GOT3 (cell line): Measurements from ENCODE around the gene LMO4.

Experiments used
- DNase-seq: peaks from one replicate; lab custom pipeline; 2025; ENCODE audit warnings: mixed read lengths; lab: John Stamatoyannopoulos, UW

The LMO4 gene

DNA sequence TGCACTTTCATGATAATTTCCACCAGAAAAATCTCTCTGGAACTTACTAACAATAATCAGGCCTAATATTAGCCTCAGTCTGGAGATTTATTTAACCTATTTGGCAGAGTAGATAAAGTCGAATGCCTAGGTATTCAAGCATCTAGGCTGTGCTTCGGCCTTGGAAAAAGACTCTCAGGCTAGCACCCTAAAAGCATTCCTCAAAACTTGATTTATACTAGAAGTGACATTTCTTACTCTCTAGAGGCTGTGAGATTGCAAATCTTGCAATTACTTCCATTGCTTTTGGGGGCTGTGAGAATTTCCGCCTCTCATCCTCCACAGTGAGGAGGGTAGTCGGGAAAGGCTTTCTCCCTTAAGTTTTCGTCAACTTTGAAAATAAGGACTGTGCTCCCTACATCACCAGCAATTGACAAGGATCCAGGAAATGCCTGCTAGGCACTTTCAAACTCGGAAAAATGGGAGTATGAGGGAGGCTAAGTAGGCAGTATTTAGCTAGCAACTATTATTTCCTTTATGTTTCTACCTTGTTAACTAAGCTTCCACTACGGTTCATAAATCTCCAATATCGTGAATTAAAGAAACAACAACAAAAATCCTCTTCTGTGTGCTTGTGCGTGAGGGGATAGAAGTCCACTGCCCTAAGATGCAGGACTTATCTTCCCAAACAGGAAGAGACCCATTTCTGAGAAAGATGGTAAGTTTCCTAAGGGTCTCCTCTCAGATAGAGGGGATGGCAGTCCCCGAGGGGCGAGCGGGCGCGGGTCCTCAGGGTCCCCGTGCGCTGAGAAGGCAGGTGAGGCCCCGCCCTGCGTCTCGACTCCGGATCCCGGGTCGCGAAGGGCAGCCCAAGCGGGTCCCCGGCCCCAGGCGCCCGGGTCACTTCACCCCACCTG is 1.1 kb upstream of the LMO4 start:
- no peak for DNase-seq

DNA sequence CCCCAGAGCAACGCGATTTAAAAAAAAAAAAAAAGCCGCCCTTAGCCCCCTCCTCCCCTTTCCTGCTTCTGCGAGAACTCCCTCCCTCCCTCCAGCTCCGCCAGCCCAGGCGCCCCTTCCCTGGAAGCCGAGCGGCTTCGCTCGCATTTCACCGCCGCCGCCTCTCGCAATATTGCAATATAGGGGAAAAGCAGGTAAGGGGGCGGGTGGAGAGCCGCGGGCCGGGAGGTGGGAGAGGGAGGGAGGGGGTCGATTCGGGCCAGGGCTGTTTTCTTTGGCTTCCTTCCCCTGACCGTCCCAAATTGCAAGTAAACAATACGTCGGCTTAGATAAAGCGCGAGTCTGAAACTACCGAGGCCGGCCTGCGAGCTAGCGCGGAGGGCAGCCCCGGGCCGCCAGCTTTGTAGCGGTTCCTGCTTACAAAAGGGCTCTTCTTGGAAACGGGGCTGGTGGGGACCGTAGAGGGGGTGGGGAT is 408 bp downstream of the LMO4 start:
- no peak for DNase-seq

DNA sequence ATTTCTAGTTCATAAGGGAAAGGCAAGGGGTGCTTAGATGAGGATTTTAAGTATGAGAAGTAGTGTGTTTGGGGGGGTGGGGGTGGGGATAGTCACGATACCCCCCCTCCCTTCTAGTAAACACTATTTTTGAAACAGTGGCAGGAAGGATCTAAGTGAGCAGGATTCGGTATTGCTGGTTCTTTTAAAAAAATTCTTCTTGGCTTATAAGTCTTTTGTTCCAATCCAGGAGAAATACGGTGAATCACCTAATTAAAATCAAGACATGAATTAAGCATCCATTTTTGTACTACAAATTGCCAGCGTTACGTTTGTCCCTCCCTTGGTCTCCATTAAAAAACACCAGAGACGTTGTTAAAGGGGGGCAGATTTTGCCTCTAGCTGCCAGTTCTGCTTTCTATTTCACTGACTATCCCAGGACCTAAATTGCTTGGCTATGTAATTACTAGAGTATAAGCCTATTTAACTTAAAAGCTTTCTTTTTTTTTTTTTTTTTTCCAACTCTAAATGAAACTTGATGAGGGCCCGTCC is 911 bp downstream of the LMO4 start:
- DNase-seq = no peak

DNA sequence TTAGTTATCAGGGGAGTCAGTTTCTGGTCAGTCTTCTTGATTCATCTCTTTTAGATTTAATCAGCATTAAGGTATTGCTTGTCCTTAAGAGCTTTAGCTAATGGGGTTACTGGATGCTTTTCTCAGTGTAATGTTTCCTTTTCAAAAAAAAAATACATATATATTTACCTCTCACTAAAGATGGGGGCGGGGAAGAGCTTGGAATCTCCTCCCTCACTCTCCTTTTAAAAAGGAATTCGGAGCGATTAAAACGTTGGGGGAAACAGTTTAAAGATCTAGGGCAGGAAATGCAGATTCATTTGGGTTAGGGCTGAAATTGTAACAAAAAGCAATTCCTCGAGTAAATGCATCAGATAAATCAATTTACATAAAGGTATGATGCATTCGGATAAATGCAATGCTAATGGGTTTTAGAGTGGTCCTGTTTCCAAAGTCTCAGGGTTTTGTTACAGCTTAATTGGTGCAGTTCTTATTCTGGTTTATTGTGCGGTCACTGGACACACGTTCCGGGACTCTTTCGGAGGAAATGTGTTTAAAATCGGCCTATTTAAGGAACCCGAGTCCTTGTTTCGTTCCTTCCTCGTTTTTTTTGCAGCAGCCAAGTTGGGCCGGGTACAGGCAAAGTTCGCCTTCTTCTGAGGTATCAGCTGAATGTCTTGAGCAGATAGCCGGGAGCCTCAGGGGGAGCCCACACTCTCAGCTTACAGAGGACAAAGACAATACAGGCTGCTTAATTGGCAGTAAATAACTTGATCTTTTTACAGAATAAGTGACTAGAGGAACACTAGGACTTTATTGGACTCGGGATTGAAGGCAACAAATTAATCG is 1.6 kb downstream of the LMO4 start:
- no peak for DNase-seq

DNA sequence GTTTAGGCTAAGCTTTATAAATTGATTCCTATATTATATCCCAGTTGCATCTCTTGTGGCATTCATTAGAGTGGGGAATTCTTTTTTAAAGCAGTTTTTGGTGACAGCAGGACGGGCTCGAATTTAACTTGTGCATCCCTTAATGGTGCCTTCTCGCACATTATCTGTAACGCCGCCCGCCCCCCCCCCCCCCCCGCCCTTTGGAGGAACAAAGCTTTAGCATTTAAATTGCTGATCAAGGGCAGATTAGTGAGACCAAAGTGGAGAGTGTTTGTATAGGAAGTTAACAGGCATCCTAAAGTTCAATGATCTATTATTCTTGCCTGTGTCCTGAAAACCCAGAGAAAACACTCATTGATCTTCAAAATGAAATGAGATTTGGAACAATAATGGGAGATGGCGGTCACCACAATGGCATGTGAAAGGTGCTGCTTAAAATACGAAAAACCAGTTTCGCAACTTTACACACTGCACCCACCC is 2.2 kb downstream of the LMO4 start:
- no peak for DNase-seq

DNA sequence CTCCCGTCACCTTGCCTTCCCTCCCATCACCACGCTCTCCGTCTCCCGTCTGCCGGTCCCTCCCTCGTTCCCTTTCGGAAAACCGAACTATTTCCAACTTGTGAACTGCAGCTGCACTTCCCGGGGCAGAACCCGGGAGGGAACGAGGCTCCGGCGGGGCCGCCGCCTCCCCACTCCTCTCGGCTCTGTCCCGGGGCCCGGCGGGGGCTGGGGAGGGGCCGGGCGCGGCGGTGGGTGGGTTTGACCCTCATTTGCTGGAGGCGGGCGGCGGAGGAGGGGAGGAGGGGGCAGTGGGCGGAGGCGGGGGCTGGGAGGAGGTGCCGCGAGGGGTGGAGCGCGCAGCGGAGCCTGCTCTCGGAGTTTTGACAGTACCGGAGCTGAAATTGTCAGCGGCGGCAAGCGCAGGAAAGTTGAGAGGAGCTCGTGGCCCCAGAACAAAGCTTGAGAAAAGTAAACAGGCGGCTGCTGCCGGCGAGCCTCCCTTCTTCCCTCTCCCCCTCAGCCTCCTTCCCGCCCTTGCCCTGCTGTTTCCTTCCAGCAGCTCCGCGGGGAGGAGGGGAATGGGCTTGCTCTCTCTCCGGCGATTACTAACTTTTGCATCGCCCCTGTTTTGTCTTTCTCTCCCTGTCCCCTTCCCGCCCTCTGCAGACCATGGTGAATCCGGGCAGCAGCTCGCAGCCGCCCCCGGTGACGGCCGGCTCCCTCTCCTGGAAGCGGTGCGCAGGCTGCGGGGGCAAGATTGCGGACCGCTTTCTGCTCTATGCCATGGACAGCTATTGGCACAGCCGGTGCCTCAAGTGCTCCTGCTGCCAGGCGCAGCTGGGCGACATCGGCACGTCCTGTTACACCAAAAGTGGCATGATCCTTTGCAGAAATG is 2.9 kb downstream of the LMO4 start:
- DNase-seq = no peak

DNA sequence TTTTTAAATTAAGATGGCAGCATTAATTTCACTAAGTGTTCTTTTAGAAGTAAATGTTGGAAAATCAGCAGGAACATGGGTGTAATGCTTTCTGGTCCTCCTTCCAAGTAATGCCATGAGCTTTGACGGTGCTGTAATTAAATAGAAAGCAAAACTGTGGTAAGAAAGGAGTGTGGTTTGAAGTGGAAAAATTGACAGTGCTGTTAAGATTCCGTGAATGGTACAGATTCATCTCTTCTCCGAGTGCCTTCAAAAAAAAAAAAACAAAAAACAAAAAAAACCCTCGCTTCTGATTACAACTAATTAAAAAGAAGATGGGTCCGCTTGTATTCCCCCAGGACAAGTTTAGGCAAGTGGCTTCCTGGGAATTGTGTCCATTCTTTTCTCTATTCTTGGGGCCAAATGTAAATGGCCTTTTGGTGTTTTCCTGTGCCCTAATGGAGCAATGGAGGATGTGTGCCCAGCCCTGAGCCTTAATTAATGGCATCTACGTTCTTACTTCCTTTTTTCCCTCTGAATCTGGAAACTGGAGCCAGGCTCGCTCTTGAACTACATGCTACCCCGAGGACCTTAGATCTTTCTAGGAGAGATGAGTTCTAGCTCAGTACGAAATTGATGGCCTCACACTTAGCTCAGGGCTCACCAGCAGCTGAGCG is 5.1 kb downstream of the LMO4 start:
- no peak for DNase-seq

DNA sequence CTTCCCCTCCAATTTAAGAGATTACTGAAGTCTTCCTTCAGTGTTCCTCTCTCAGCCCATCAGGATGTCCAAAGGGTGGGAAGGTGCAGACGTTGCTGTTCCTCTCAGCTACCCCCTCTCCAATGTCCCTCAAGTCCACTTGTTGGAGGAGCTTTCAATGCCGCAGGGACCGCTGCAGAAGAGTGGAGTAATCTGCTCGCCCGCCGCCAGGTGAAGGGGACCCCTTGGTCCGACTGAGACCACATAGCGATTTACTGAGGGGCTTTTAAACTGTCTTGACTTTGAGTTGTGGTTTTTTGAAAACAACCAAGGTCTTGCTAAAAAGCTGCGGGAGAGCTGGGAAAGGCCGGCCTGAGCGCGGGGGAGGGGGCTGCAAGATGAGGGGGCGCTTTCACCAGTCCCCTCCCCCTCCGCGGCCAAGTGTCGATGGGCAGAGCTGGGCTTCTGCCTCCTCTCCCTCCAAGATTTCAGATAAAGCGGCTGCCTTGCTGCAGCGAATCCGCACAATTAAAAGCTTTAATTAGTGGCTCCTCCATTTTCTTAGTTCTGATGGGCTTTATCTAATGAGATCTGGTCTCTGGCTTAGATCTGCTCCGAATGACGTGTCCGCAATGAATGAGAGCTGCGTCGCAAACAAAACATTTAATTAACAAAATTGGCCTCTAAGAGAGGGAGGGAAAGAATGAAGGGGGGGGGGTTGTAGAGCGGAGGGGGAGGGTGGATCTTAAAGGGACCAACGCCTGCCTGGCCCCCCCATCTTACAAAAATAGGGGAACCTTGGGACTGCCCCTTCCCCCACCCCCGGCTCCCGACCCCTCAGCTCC is 5.9 kb downstream of the LMO4 start:
- no peak for DNase-seq

DNA sequence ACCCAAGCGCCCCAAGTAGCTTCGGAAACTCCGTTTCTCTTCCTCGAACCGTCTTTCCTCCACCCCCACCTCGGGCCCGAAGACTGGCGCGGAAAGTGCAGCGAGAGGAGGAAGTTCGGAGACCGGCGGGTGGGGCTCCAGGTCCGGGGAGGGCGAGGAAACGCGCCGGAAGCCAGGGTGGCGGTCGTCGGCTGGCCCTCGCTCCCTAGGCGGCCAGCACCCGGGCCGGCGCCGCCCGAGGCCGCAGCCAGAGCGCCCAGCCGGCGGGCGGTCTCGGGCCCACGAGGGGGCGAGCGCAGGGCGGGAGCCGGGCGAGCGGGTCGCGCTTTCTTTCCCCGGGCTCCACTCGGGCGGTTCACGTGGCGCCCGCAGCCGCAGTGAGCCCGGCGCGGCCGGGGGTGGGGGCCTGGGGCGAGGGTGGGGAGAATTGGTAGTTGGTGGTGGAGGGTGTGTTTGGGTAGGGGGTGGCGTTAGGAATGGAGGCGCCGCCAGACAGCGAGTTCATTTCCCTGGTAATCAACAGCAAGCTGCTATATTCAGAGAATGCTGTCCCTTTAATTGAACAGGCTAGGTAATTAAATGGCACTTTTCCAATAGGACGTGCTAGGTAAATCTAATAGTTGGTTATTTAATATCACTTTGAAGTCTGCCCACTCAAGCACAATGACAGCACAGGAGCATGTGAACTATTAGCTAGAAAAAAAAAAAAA is 6.7 kb downstream of the LMO4 start:
- no peak for DNase-seq

DNA sequence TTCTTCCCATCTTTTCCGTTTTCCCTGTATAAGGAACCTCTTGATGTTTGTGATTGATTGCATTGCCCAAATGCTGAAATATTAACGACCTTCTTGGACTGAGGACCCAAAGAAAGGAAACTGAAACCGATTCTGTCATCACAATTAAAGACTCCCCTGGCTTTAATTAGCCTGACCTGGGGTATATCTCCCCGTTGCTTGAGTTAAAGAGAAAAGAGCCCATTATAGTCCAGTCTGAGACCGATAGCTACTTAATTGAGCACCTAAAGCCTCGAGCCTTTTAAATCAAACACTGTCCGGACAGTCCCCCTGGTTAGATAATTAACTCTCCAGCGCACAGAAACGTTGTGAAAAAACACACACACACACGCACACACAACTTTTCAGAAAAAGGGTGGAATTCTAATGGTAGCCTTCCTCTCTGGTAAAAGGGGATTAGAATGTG is 8.0 kb downstream of the LMO4 start:
- DNase-seq = no peak

DNA sequence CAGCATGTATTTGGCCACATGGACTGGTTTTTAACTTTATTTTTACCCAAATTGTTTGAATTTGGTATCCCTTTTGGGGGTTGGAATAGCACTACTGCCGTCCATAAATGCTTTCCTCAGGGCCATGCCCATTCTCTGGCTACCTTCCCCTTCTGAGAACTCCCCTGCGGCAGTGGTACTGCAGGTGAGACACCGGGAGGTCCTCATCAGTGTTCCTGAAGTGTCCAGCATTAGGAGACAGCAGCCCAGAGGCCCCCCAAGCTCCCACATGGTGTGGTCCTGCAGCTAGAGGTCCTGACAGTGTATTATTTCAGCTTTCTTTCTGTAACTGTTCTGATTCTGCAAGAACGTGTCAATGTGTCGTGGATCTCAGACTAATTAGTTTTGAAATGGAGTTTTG is 8.9 kb downstream of the LMO4 start:
- DNase-seq = no peak

DNA sequence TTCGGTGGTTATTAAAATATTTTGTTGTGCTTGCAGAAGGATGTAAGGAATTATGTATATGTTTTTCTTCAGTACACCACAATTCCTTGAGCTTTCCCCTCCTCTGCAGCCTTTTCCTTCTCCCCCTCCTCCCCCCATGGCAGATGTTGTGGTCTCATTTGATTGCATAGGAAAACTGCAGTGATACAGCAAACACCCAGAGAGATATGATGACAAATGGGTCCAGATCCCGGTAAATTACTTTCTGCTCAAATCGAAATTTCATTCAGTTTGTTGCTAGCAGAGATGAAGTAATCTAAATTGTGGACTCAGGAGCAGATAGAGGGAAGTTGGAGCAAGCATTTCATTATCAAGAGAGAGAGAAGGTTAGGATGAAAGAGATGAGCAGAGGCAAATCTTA is 9.9 kb downstream of the LMO4 start:
- no peak for DNase-seq

DNA sequence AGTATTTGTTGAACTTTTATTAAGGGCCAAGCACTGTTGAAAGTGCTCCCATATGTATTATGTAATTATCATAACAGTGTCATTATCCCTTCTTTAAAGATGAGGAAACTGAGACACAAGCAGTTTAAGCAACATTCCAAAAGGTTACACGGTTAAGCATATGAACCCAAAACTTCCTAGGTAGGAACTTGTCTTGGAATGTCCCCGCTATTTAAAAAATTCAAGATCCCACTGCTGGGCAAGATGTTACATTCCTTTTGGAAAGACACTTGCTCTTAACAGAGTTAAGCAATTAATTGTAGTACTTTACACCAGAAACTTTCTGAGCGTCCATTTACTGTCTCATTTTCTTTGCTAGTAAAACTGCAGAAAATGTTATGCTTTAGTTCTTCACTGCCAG is 15.6 kb downstream of the LMO4 start:
- no peak for DNase-seq

DNA sequence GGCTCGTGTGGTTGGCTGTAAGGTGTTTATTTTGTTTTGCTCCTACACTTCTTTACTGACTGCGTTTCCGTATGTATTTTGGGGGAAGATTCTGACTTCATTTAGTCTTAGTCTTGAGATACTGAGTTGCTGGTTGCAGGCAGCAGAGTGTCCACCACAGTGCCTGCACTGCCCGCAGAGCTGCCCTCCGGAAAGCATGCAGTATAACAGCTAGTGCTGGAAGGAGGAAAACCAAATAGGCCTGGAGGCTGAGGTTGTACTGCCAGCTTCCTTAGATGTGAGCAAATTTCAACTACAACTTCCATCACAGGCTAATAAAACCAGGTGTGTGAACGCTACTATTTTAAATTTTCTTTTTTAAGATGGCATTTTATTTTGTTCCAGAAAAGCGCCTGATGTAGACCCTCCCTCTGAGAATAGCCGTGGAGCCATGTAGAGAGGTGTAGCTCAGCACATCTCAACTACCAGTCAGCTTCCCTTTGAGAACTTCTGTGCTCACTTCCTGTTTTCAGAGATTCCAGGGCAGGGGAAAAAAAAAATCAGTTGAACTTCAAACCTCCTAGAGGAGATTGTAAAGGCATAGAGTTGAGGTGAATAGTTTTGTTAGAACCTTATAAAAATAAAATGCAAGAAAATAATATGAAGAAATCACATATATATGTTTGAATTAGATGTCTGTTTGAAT is 17.6 kb downstream of the LMO4 start:
- DNase-seq = no peak

DNA sequence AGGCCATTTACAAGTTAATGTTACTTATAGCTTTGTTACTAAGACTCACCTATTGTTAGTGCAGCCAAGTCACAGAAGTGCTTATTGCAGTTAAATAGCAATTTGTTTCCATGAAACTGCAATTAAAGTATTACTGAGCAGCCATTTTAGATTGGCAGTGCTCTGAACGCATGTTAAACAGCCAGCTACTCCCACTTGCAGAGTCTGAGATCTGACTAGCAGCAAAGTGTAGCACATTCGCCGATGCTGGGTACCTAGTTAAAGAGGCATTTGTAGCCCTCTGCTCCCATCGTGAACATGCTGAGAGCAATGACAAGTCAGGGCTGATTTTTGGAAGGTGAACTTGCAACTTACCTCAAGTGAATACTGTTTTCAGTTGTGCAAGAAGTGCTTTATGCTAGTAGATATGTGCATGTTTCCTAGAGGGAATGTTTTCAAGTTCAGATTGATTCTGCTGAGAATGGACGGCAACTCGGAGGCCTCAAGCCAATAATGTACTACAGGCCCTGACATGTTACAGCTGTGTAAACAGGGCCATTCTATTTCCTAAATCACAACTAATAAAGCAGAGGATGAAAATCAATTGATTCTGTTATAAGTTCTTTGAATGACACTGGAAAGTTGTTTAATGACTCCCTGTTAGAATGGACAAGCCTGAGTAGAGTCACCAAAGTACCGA is 19.8 kb downstream of the LMO4 start:
- DNase-seq = no peak

DNA sequence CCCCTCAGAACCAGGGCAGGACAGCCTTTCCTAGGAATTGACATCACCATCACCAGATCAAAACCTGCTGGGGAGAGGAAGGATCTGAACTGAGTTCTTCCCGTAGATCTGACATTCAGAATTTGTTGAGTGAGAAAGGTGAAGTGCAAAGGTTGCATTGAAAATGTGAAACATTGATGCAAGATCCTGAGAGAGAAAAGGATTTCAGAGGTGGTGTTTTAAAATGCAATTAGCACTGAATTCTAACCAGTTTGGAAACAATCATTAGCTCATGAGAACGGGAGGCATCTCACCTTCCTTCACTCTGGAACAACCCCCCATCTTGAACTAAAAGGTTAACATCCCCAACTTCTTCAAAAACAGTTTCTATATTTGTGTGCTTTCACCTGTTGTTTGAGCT is 20.4 kb downstream of the LMO4 start:
- no peak for DNase-seq

DNA sequence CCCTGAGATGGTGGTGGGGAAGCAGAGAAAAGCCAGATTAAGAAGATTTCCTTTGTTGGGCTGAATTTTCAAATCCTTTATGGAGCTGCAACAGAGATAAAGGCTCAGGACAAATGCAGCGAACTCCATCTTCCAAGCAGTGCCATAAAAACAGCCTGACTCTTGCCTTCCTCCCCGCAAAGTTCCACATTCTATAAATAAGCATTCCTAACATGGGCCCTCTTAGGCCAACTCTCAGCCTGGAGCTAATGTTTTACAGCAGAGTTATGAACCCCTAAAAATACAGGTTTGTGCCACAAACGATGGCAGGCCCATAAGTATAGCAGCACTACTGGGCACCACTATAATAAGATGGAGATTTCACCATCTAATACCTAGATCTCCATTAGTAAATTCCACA is 27.2 kb downstream of the LMO4 start:
- DNase-seq = no peak

DNA sequence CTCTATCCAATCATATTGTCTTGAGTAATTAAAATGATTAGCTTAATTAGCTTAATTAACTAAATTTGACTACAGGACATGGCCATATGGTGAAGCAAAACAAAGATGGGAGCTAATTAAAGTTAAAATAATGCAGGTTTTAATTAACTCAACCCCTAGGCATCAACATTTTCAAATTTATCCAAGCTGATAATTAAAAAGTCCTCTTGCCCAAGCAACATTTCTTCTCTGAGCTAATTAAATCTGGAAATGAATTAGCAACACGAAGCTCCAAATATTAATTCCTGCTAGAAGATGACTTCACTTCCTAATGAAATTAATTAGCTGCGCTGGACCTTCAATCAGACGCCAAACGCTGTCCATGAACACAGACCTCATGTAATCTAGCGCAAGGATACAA is 27.9 kb downstream of the LMO4 start:
- DNase-seq = no peak
